GM19099 (cell line): ENCODE measurements around the gene NTN5.

Source experiments
- POLR2A ChIP-seq: IDR thresholded peaks from 3 replicates; pipeline ENCODE4 v1.6.1; 2011; ENCODE audit warnings: low read depth; ENCODE audit not compliant: insufficient read length; ENCODE audit errors: extremely low read depth

The NTN5 gene

GRCh38 chr19:48711106-48711662 is 38.4 kb upstream of the NTN5 start:
- no peak for TF ChIP-seq POLR2A

- TF ChIP-seq POLR2A = no peak
Observed at GRCh38 chr19:48708471-48708870, 35.7 kb upstream of the NTN5 start.

DNA sequence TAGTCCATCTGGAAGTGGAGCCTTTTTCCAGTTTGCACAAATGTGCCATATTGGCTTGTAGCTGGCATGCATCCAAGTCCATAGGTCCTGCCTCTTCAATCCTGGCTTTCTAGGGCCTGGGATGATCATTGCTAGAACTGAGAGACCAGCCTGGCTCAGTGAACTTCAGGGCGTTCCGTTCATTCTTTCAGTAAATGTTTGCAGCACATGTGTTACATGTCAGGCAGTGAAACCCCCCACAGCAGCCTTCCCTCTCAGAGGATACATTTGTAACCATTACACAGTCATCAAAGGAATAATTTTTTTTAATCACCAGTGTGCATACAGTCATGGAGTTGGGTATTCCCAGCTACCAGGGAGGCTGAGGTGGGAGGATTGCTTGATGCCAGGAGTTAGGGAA is 32.6 kb upstream of the NTN5 start:
- no peak for TF ChIP-seq POLR2A

GRCh38 chr19:48703316-48703715 is 30.5 kb upstream of the NTN5 start:
- TF ChIP-seq POLR2A = no peak

GRCh38 chr19:48702701-48703100 is 29.9 kb upstream of the NTN5 start:
- no peak for TF ChIP-seq POLR2A

DNA sequence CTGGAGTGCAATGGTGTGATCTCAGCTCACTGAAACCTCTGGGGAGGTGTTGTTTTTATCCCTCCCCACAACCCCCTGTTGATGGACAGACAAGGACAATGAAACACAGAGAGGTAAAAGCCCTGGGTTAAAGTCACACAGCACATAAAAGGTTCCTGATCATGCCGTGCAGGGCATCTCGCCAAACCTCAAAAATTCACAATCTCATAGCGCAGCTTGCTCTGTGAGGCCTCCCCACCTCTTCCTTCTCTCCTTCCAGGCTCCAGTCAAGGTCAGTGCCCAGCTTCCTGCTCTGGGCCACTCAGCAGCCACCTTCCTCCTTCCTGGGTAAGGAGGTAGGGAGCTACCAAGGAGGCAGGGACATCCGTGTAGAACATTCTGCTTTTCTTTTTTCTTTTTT is 25.2 kb upstream of the NTN5 start:
- no peak for TF ChIP-seq POLR2A

- no peak for TF ChIP-seq POLR2A
Observed at GRCh38 chr19:48696353-48697010, 23.7 kb upstream of the NTN5 start.

DNA sequence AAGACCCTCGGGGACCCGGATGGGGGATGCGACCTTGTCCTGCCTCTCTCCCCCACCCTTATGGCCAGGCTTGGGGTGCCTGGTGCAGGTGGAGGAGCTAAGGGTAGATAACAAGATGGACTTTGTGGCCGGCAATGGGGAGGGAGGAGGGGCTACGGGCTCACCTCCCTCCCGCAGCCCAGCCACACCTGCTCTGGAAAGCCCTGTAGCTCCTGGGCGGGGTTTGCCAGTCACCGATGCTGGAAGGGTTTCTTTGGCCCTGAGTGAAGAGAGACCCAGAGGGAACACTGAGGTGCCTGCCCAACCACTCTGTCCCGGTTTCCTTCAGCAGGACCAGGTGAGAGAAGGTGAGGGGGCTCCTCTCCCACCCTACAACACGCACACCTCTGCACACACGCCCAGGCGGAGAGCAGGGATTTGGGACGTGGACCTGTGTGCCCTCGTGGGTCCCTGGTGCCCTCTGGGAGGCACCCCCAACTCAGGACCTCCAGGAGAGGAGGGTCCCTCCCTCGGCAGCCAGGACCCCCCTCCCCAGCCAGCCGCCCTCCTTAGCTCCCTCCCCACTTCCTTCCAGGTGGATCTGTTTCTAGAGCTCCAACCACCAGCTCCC is 23.0 kb upstream of the NTN5 start, which contains the start of gene FUT2:
FUT2 (plus strand) TSS at position 229 of the 610 bp plus-strand sequence. CDS start 6,986 bp downstream, outside the sequence.
- no peak for TF ChIP-seq POLR2A

DNA sequence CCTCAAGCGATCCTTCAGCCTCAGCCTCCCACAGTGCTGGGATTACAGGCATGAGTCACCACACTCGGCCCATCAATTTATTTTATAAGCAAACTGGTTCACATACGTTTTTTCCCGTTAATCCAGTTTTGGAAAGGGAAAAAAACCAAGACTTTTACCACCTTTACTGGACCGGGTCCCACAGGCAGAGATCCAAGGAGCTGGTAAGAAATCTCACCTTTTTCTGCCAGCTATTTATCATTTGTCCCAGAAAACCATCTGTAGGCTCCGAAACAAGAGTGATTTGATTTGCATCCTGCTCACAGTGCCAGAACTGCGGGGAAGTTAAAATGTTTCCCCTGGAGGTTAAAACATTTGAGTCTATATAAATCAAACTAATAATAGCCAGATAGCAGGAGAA is 16.6 kb upstream of the NTN5 start:
- no peak for TF ChIP-seq POLR2A

DNA sequence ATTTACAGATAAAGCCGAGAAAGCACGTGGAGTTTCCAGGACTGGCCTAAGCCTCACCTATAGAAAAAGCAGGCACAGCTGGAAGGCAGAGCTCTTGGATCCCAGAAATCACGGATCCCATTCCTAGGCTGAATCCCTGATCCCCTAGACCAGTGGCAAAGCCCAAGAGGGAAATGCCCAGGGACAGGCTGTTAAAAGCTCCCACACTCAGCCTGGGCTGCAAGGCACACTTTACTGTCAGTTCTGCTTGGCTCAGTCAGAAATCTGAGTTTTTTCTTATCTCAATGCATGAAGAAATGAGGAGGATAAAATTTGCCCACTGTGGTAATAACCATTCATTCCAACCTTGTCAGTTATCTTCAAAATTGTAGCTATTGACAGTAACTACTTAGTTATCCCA is 15.0 kb upstream of the NTN5 start:
- no peak for TF ChIP-seq POLR2A

GRCh38 chr19:48686088-48686487 is 13.3 kb upstream of the NTN5 start:
- no peak for TF ChIP-seq POLR2A

- no peak for TF ChIP-seq POLR2A
Observed at GRCh38 chr19:48685583-48685982, 12.8 kb upstream of the NTN5 start.

GRCh38 chr19:48683349-48683748 is 10.5 kb upstream of the NTN5 start:
- TF ChIP-seq POLR2A = no peak

GRCh38 chr19:48681127-48681470 is 8.3 kb upstream of the NTN5 start:
- no peak for TF ChIP-seq POLR2A

- TF ChIP-seq POLR2A = no peak
Observed at GRCh38 chr19:48680436-48681126, 7.8 kb upstream of the NTN5 start.

GRCh38 chr19:48678201-48678600 is 5.4 kb upstream of the NTN5 start:
- TF ChIP-seq POLR2A = no peak
